CD8-positive, alpha-beta memory T cell (primary cell): ENCODE data around the gene DVL1. TPM values are rescaled to one million over a fixed set of nuclear protein-coding genes. Genes with fewer than 3 reads are reported as not detected.

Experiments used
- CTCF ChIA-PET: fragments of 350-600 bp; sonication (Branson Sonifier 250); formaldehyde crosslinking; loops from one replicate; lab custom pipeline; 2021; ENCODE audit warnings: antibody characterized with exemption; lab: Charles Lee
- POLR2A ChIA-PET: fragments of 350-600 bp; sonication (Branson Sonifier 250); formaldehyde crosslinking; loops from one replicate; lab custom pipeline; 2021; ENCODE audit warnings: antibody characterized with exemption; lab: Charles Lee
- DNase-seq, 5 donors: peaks; one replicate each; pipeline versions ENCODE4 v3.0.0 to v3.0.0-alpha.2; 2020 to 2022; ENCODE audit warnings: mixed read lengths in 1 of 5
- H3K27ac ChIP-seq: one replicate; pipeline ENCODE4 v1.7.0; 2013; ENCODE audit warnings: low read depth, mild to moderate bottlenecking, low read length, moderate library complexity
- H3K27me3 ChIP-seq: 2 replicates; pipeline ENCODE4 v1.7.0; 2013; ENCODE audit warnings: low read length, mild to moderate bottlenecking; ENCODE audit not compliant: insufficient read depth, poor library complexity, severe bottlenecking
- H3K36me3 ChIP-seq: 2 replicates; pipeline ENCODE4 v1.7.0; 2013; ENCODE audit warnings: mild to moderate bottlenecking, low read length, moderate library complexity; ENCODE audit not compliant: insufficient read depth
- H3K4me1 ChIP-seq: 2 replicates; pipeline ENCODE4 v1.7.0; 2013; ENCODE audit warnings: mild to moderate bottlenecking, low read length, moderate library complexity; ENCODE audit not compliant: insufficient read depth
- H3K4me3 ChIP-seq: 2 replicates; pipeline ENCODE4 v1.7.0; 2013; ENCODE audit warnings: mild to moderate bottlenecking, low read length
- H3K9me3 ChIP-seq: 2 replicates; pipeline ENCODE4 v1.7.0; 2013; ENCODE audit warnings: mild to moderate bottlenecking, low read length
- H3K27ac Mint-ChIP-seq, 8 donors: one replicate each; pipeline ENCODE4 v1.8.0; 2020 to 2021; ENCODE audit warnings: mixed read lengths in 8 of 8, mild to moderate bottlenecking in 6 of 8, inconsistent platforms in 3 of 8, moderate library complexity in 3 of 8
- H3K27me3 Mint-ChIP-seq, 2 donors: one replicate each; pipeline ENCODE4 v1.8.0; 2020 to 2021; ENCODE audit warnings: mixed read lengths in 2 of 2, mild to moderate bottlenecking in 1 of 2, moderate library complexity in 1 of 2
- H3K36me3 Mint-ChIP-seq, 3 donors: one replicate each; pipeline ENCODE4 v1.8.0; 2020 to 2021; ENCODE audit warnings: mixed read lengths in 3 of 3, inconsistent platforms in 1 of 3, mild to moderate bottlenecking in 1 of 3
- H3K4me1 Mint-ChIP-seq, 3 donors: one replicate each; pipeline ENCODE4 v1.8.0; 2020 to 2021; ENCODE audit warnings: mixed read lengths in 3 of 3, inconsistent platforms in 1 of 3, mild to moderate bottlenecking in 1 of 3
- H3K4me3 Mint-ChIP-seq, 7 donors: one replicate each; pipeline ENCODE4 v1.8.0; 2020 to 2021; ENCODE audit warnings: mixed read lengths in 7 of 7, mild to moderate bottlenecking in 6 of 7, moderate library complexity in 4 of 7, inconsistent platforms in 2 of 7
- H3K9me3 Mint-ChIP-seq, 5 donors: one replicate each; pipeline ENCODE4 v1.8.0; 2020 to 2022; ENCODE audit warnings: mixed read lengths in 5 of 5, mild to moderate bottlenecking in 3 of 5, moderate library complexity in 2 of 5, inconsistent platforms in 1 of 5
- polyA plus RNA-seq: library from polyadenylated mRNA; unstranded; fragments of 300-500 nt; fragmentation: Illumina TruSeq; gene quantifications from one replicate; pipeline ENCODE4 v1.2.3, GENCODE V29; 2021
- total RNA-seq, 2 experiments: library from RNA; stranded (reverse); gene quantifications; one replicate each; pipeline ENCODE4 v1.2.3, GENCODE V29; 2021

Gene DVL1
- total and polyA plus RNA-seq, 3 experiments from 2014 or later = 1.6 to 41.1 (median 39.7) TPM

GRCh38 chr1:1358433-1359271 lies 9.4 kb upstream of the DVL1 start, which contains the start of gene MXRA8:
TSS of gene MXRA8 (minus strand) at chr1:1358555. CDS start at chr1:1358504, 51 bp downstream.
- H3K27me3 ChIP-seq = no peaks in the 10 kb centered on the region
- DNase-seq = no peak
- H3K4me1 Mint-ChIP-seq = peaks cover 3 to 24% (median 5%) of the 10 kb centered on the region in 3 donors

GRCh38 chr1:1357871-1358432 lies 8.7 kb upstream of the DVL1 start:
- H3K27me3 ChIP-seq = no peaks in the 10 kb centered on the region
- ChIA-PET CTCF (interaction anchor here (2.2 kb wide), 1 partner anchor 14 kb away, joined by 9 read pairs; no protein-coding TSS in a partner anchor), POLR2A (interaction anchor here (0.6 kb wide), 1 partner anchor 14 kb away, joined by 3 read pairs; no protein-coding TSS in a partner anchor)
- peak overlapping the region in 1 of 7 donors; percentile 54 for H3K4me3 Mint-ChIP-seq
- H3K27me3 Mint-ChIP-seq = peaks cover 10 to 24% of the 10 kb centered on the region in 2 donors
- no peaks in the 10 kb centered on the region for H3K9me3 Mint-ChIP-seq
- H3K4me1 ChIP-seq = peaks cover 23% of the 10 kb centered on the region
- no peak for DNase-seq
- no peak overlapping the region for H3K27ac Mint-ChIP-seq
- no peaks in the 10 kb centered on the region for H3K36me3 Mint-ChIP-seq
- H3K4me3 ChIP-seq = no peak overlapping the region
- peak overlapping the region; percentile 1 for H3K27ac ChIP-seq
- H3K4me1 Mint-ChIP-seq = peaks cover 3 to 29% (median 5%) of the 10 kb centered on the region in 3 donors
- H3K36me3 ChIP-seq = no peaks in the 10 kb centered on the region
- H3K9me3 ChIP-seq = no peaks in the 10 kb centered on the region

More at GRCh38 chr1:1358433-1359271, 9.4 kb upstream of the DVL1 start, which contains the start of gene MXRA8:
- Mint-ChIP-seq H3K27me3 (peaks cover 10 to 24% of the 10 kb centered on the region in 2 donors), H3K36me3 (no peaks in the 10 kb centered on the region), H3K4me3 (peak within 1 kb of the TSS in 6 of 7 donors; percentile 23 to 75 (median 57)), H3K9me3 (no peaks in the 10 kb centered on the region), H3K27ac (peak within 1 kb of the TSS in 3 of 8 donors; percentile 36 to 71 (median 50))
- POLR2A ChIA-PET = interaction anchor here (0.6 kb wide), 2 partner anchors 41 to 242 kb away, joined by 3 read pairs; partner anchors contain the start of gene CCNL2
- peak within 1 kb of the TSS; percentile 1 for H3K27ac ChIP-seq
- no peaks in the 10 kb centered on the region for H3K36me3 ChIP-seq
- H3K4me3 ChIP-seq = no peak within 1 kb of the TSS
- H3K4me1 ChIP-seq = peaks cover 17% of the 10 kb centered on the region
- CTCF ChIA-PET = interaction anchor here (2.2 kb wide), 1 partner anchor 14 kb away, joined by 9 read pairs; no protein-coding TSS in a partner anchor
- no peaks in the 10 kb centered on the region for H3K9me3 ChIP-seq

GRCh38 chr1:1356796-1357401 lies 7.7 kb upstream of the DVL1 start:
- ChIA-PET POLR2A (no interaction called here), CTCF (interaction anchor here (2.2 kb wide), 1 partner anchor 15 kb away, joined by 9 read pairs; no protein-coding TSS in a partner anchor)
- H3K27me3 Mint-ChIP-seq = peaks cover 10 to 31% of the 10 kb centered on the region in 2 donors
- H3K36me3 Mint-ChIP-seq = no peaks in the 10 kb centered on the region
- no peak for DNase-seq
- Histone ChIP-seq H3K27me3 (peaks cover 4% of the 10 kb centered on the region), H3K36me3 (no peaks in the 10 kb centered on the region), H3K4me3 (no peak overlapping the region), H3K4me1 (peaks cover 23% of the 10 kb centered on the region), H3K27ac (no peak overlapping the region), H3K9me3 (no peaks in the 10 kb centered on the region)
- H3K4me1 Mint-ChIP-seq = peaks cover 8 to 40% (median 14%) of the 10 kb centered on the region in 3 donors
- H3K4me3 Mint-ChIP-seq = no peak overlapping the region
- H3K27ac Mint-ChIP-seq = no peak overlapping the region
- H3K9me3 Mint-ChIP-seq = no peaks in the 10 kb centered on the region

- POLR2A ChIA-PET = interaction anchor here (1.1 kb wide), 1 partner anchor 16 kb away, joined by 4 read pairs; no protein-coding TSS in a partner anchor
- Histone ChIP-seq H3K4me3 (no peak overlapping the region), H3K4me1 (peaks cover 23% of the 10 kb centered on the region), H3K27ac (no peak overlapping the region), H3K36me3 (no peaks in the 10 kb centered on the region), H3K27me3 (peaks cover 4% of the 10 kb centered on the region), H3K9me3 (no peaks in the 10 kb centered on the region)
- CTCF ChIA-PET = interaction anchor here (5.0 kb wide), 1 partner anchor 16 kb away, joined by 19 read pairs; no protein-coding TSS in a partner anchor
- DNase-seq = no peak
- Mint-ChIP-seq H3K27me3 (peaks cover 10 to 31% of the 10 kb centered on the region in 2 donors), H3K9me3 (no peaks in the 10 kb centered on the region), H3K36me3 (no peaks in the 10 kb centered on the region), H3K4me1 (peaks cover 8 to 40% (median 14%) of the 10 kb centered on the region in 3 donors), H3K4me3 (peak overlapping the region in 1 of 7 donors; percentile 7), H3K27ac (no peak overlapping the region)
Observed at GRCh38 chr1:1356166-1356795, 7.1 kb upstream of the DVL1 start.

GRCh38 chr1:1355416-1355815 lies 6.2 kb upstream of the DVL1 start:
- Histone ChIP-seq H3K4me1 (peaks cover 23% of the 10 kb centered on the region), H3K36me3 (no peaks in the 10 kb centered on the region), H3K27ac (no peak overlapping the region), H3K27me3 (peaks cover 4% of the 10 kb centered on the region), H3K4me3 (no peak overlapping the region), H3K9me3 (no peaks in the 10 kb centered on the region)
- Mint-ChIP-seq H3K27me3 (peaks cover 5 to 26% of the 10 kb centered on the region in 2 donors), H3K27ac (no peak overlapping the region), H3K9me3 (no peaks in the 10 kb centered on the region), H3K4me3 (no peak overlapping the region), H3K36me3 (no peaks in the 10 kb centered on the region), H3K4me1 (peaks cover 8 to 40% (median 14%) of the 10 kb centered on the region in 3 donors)
- ChIA-PET POLR2A (interaction anchor here (1.1 kb wide), 1 partner anchor 16 kb away, joined by 4 read pairs; no protein-coding TSS in a partner anchor), CTCF (interaction anchor here (5.0 kb wide), 1 partner anchor 17 kb away, joined by 19 read pairs; no protein-coding TSS in a partner anchor)
- DNase-seq = no peak

GRCh38 chr1:1354271-1355247 lies 5.3 kb upstream of the DVL1 start:
- Mint-ChIP-seq H3K9me3 (no peaks in the 10 kb centered on the region), H3K36me3 (no peaks in the 10 kb centered on the region), H3K27ac (peak overlapping the region in 2 of 8 donors; percentile 29 to 70), H3K4me3 (peak overlapping the region in 6 of 7 donors; percentile 34 to 65 (median 54)), H3K27me3 (peaks cover 5 to 26% of the 10 kb centered on the region in 2 donors), H3K4me1 (peaks cover 8 to 40% (median 14%) of the 10 kb centered on the region in 3 donors)
- ChIA-PET CTCF (interaction anchor here (5.0 kb wide), 1 partner anchor 18 kb away, joined by 19 read pairs; no protein-coding TSS in a partner anchor), POLR2A (interaction anchor here (0.6 to 1.1 kb wide), 5 partner anchors 17 to 239 kb away, joined by 3 to 4 read pairs (median 3); partner anchors contain the start of gene C1orf159)
- H3K4me1 ChIP-seq = peaks cover 23% of the 10 kb centered on the region
- no peaks in the 10 kb centered on the region for H3K36me3 ChIP-seq
- no peak overlapping the region for H3K4me3 ChIP-seq
- H3K27me3 ChIP-seq = peaks cover 4% of the 10 kb centered on the region
- peak in 1 of 5 donors; percentile 44 for DNase-seq
- no peaks in the 10 kb centered on the region for H3K9me3 ChIP-seq
- no peak overlapping the region for H3K27ac ChIP-seq
